GM12878 (cell line): ENCODE measurements around the gene MED1. TPM values are rescaled to one million over a fixed set of nuclear protein-coding genes. Genes with fewer than 3 reads are reported as not detected.
"Not testable (repeated sequence)": the region's sequence is repeated elsewhere in the genome, so short reads cannot be mapped to it uniquely, and the experiment has no call there.

Source experiments
- ATAC-seq: fragments of 200-7000 bp; cut with Tn5 transposase; 3 replicates; pipeline ENCODE4 v1.9.1; 2020; ENCODE audit warnings: mild to moderate bottlenecking, moderate library complexity
- BruUV-seq: library from RNA; stranded (reverse); fragments of 400-500 nt; replicated peaks from 2 replicates; lab custom pipeline; 2021; lab: Mats Ljungman, UMichigan
- CTCF ChIA-PET: fragments of 300-600 bp; sonication (Branson Sonifier 250); formaldehyde crosslinking; extraction: SDS; loops from one replicate; lab custom pipeline; 2021; ENCODE audit warnings: inconsistent platforms; lab: Yijun Ruan, JAX
- POLR2A ChIA-PET: fragments of 350-600 bp; formaldehyde crosslinking; extraction: SDS; loops from one replicate; lab custom pipeline; 2021; ENCODE audit warnings: inconsistent platforms; lab: Charles Lee
- RAD21 ChIA-PET: fragments of 300-600 bp; sonication (Branson Sonifier 250); formaldehyde crosslinking; loops from one replicate; lab custom pipeline; 2023; ENCODE audit warnings: antibody characterized with exemption; ENCODE audit not compliant: unreplicated experiment; lab: Charles Lee
- SMC1A ChIA-PET: fragments of 300-600 bp; sonication (Branson Sonifier 250); formaldehyde crosslinking; loops from one replicate; lab custom pipeline; 2023; ENCODE audit not compliant: unreplicated experiment, uncharacterized antibody; lab: Charles Lee
- DNase-seq: peaks from one replicate; pipeline ENCODE4 v3.0.0-alpha.2; 2011; ENCODE audit warnings: low read depth, low spot score
- FAIRE-seq: peaks from 3 replicates; lab custom pipeline; 2011; peaks lifted over from hg19 to GRCh38; lab: Jason Lieb, UNC
- H2AFZ ChIP-seq: 2 replicates; pipeline ENCODE4 v1.6.0; 2011; ENCODE audit warnings: low read depth, low read length, control low read depth; ENCODE audit not compliant: control insufficient read depth
- H3K27ac ChIP-seq: 2 replicates; pipeline ENCODE4 v1.5.1; 2011; ENCODE audit warnings: control low read depth; ENCODE audit not compliant: control insufficient read depth, insufficient read depth
- H3K27me3 ChIP-seq, 2 experiments: replicated peaks in 1 of 2; 2 replicates each; pipeline versions ENCODE4 v1.6.0 to v1.6.1; 2011; ENCODE audit warnings: low read length in 1 of 2; ENCODE audit not compliant: control insufficient read depth in 2 of 2, insufficient read depth in 2 of 2
- H3K36me3 ChIP-seq, 2 experiments: 2 replicates each; pipeline ENCODE4 v1.5.1; 2011; ENCODE audit warnings: low read length in 1 of 2; ENCODE audit not compliant: control insufficient read depth in 2 of 2, insufficient read depth in 2 of 2
- H3K4me1 ChIP-seq: 2 replicates; pipeline ENCODE4 v1.6.1; 2011; ENCODE audit warnings: mild to moderate bottlenecking, low read length, moderate library complexity, mixed read lengths; ENCODE audit not compliant: control insufficient read depth, insufficient read depth
- H3K4me2 ChIP-seq: 2 replicates; pipeline ENCODE4 v1.6.0; 2011; ENCODE audit warnings: control low read depth; ENCODE audit not compliant: control insufficient read depth, insufficient read depth
- H3K4me3 ChIP-seq: fragments of 200-600 bp; sonication (generic); 2 replicates; pipeline ENCODE4 v1.5.1; 2016
- H3K79me2 ChIP-seq: 2 replicates; pipeline ENCODE4 v1.6.0; 2011; ENCODE audit warnings: low read length; ENCODE audit not compliant: control insufficient read depth, insufficient read depth
- H3K9ac ChIP-seq: 2 replicates; pipeline ENCODE4 v1.8.0; 2011; ENCODE audit warnings: low read length, control low read depth, mixed read lengths; ENCODE audit not compliant: control insufficient read depth, insufficient read depth
- H3K9me3 ChIP-seq: replicated peaks from 3 replicates; pipeline ENCODE4 v1.5.1; 2011; ENCODE audit warnings: mild to moderate bottlenecking, low read length; ENCODE audit not compliant: control insufficient read depth, insufficient read depth
- H4K20me1 ChIP-seq: 2 replicates; pipeline ENCODE4 v1.6.0; 2011; ENCODE audit not compliant: control insufficient read depth, insufficient read depth
- BCLAF1 ChIP-seq: fragments of 450-650 bp; IDR thresholded peaks from 2 replicates; pipeline ENCODE4 v1.6.1; 2017; ENCODE audit warnings: antibody characterized with exemption, mild to moderate bottlenecking, moderate library complexity
- EED ChIP-seq: sonication (generic); IDR thresholded peaks from 2 replicates; pipeline ENCODE4 v1.6.1; 2016; ENCODE audit warnings: antibody characterized with exemption, low read depth
- MXI1 ChIP-seq: fragments of 150-350 bp; IDR thresholded peaks from 2 replicates; pipeline ENCODE4 v1.6.1; 2011; ENCODE audit warnings: low read depth, mild to moderate bottlenecking, inconsistent platforms, low read length, improper control_type of control experiment
- STAT3 ChIP-seq: IDR thresholded peaks from 2 replicates; pipeline ENCODE4 v1.6.1; 2011; ENCODE audit warnings: low read depth, low read length, improper control_type of control experiment
- TARDBP ChIP-seq: IDR thresholded peaks from 2 replicates; pipeline ENCODE4 v1.6.1; 2016; ENCODE audit warnings: borderline replicate concordance
- WGBS: methylation state at CpG from one replicate; pipeline ENCODE4 v1.1.6; 2016; ENCODE audit warnings: low lambda C conversion rate; ENCODE audit not compliant: insufficient replicate concordance, insufficient coverage; ENCODE audit errors: missing lambda C conversion rate; 5-methylcytosine and 5-hydroxymethylcytosine counted together
- in situ Hi-C: fragments of 300-500 bp; cut with MboI; formaldehyde crosslinking; loops from 9 replicates; pipeline ENCODE4 v1.14.3; 2018; ENCODE audit warnings: mixed read lengths
- intact Hi-C: fragments of 100-400 bp; cut with micrococcal nuclease; formaldehyde crosslinking; loops from one replicate; pipeline ENCODE4 v1.14.2; 2022; ENCODE audit not compliant: unreplicated experiment
- polyA plus RNA-seq, 11 experiments: library from polyadenylated mRNA; depleted of rRNA in 4 of 11; unstranded in 6 of 11; stranded (reverse) in 5 of 11; fragments of >200 nt; fragmentation: Nextera tagmentation in 4 of 11; fragmentation: Illumina TruSeq in 1 of 11; extraction: Ambion mirVana in 4 of 11; extraction: Trizol in 1 of 11; gene quantifications; 1 replicate in 1 of 11; 2 replicates in 10 of 11; pipeline versions ENCODE4 v1.2.1 to v1.2.3, GENCODE V29; 2011 to 2016; ENCODE audit warnings: inconsistent platforms in 2 of 11, missing spikeins in 2 of 11, low read depth in 1 of 11
- total RNA-seq, 4 experiments: library from RNA; depleted of rRNA in 3 of 4; stranded (reverse); fragments of >200 nt in 3 of 4; fragmentation: Illumina TruSeq in 1 of 4; extraction: Trizol in 1 of 4; gene quantifications; 2 replicates each; pipeline versions ENCODE4 v1.2.1 to v1.2.3, GENCODE V29; 2013 to 2021

MED1 gene
- total and polyA plus RNA-seq, 10 of the 15 experiments (the other 5 are each of a cell fraction or from before 2014, with no cell fraction given): 8.7 to 50.1 (median 30.1) TPM

DNA sequence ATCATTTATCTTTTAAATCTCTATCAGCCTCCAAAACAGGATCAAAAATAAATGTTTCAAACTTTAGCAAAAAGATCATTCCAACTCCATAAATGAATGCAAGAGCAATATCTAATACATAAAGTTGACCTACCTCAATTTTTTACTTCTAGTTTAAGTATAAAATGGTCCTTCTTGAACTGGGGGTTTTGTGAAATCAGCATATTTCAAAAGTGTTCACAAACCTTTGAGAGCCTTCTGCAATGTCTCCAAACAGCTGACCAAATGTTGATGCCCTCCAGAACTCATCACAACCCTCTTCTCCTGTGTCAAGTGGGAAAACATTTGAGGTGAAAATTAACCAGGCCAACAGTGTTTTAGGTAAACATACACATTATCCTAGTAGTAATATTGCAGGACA, 7.7 kb downstream of the MED1 start (continued):
- TF ChIP-seq EED (no peak), MXI1 (no peak), STAT3 (no peak), BCLAF1 (no peak), TARDBP (no peak)

DNA sequence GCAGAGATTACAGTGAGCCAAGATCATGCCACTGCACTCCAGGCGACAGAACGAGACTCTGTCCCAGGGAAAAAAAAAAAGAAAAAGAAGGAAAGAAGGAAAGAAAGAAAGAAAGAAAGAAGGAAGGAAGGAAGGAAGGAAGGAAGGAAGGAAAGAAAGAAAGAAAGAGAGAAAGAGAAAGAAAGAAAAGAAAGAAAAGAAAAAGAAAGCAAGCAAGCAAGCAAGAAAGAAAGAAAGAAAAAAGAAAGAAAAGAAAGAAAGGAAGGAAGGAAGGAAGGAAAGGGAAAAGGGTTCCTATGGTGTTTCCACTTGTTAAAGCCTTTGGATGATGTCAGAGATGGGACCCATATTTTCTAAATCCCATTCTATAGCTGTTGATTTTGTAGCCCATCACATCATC, 11.2 kb downstream of the MED1 start:
- CTCF ChIA-PET, H3K9ac ChIP-seq, BruUV-seq, H3K4me2 ChIP-seq, H3K9me3 ChIP-seq, ATAC-seq, RAD21 ChIA-PET, DNase-seq, H4K20me1 ChIP-seq, H3K4me3 ChIP-seq, H3K27me3 ChIP-seq, H3K79me2 ChIP-seq, intact Hi-C loops, H3K4me1 ChIP-seq, POLR2A ChIA-PET, FAIRE-seq, H2AFZ ChIP-seq, H3K27ac ChIP-seq: not testable (repeated sequence)
- SMC1A ChIA-PET: interaction anchor here (1.1 kb wide), 1 partner anchor 11 kb away, joined by 3 read pairs; the partner anchor contains the start of gene MED1
- H3K36me3 ChIP-seq: peaks cover 2 to 23% of the 10 kb centered on the region in 2 experiments
- WGBS: no CpG with 5 or more reads among the region's 2 CpGs
- in situ Hi-C loops: loop anchor here (25.0 kb wide), 1 partner anchor 1828 kb away; the partner anchor contains the start of gene SYNRG
